Renal pelvis (tissue), 4 donors: ENCODE data around the gene JMJD1C. TPM values are rescaled to one million over a fixed set of nuclear protein-coding genes. Genes with fewer than 3 reads are reported as not detected.

Source experiments
- DNase-seq: peaks from one replicate; pipeline ENCODE4 v3.0.0-alpha.2; 2013
- polyA plus RNA-seq, 3 donors: library from polyadenylated mRNA; unstranded; fragments of 120-200 nt; gene quantifications; one replicate each; pipeline ENCODE4 v1.2.1, GENCODE V29; 2013; ENCODE audit not compliant: insufficient read length in 3 of 3

The JMJD1C gene
- polyA plus RNA-seq, 3 donors, result 86.2 to 105 (median 97.6) TPM

DNA sequence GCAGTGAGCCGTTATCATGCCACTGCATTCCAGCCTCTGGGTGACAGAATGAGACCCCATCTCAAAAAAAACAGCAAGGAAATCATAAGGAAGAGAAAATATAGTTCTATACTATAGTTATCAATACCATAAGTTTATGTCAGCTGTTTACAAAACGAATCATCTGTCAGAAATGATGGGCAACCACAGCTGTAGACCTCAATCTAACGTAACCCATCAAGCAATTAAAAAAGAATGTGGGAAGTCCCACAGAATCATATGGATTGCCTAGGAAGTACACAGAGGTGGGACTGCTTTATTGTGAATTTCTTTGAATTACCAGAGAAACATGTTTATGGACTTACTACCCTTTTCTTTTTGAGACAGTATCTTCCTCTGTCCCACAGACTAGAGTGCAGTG, 325.7 kb downstream of the JMJD1C start:
- DNase-seq, result no peak

GRCh38 chr10:63137306-63137705, 328.5 kb downstream of the JMJD1C start:
- DNase-seq, result no peak

- no peak for DNase-seq
Observed at GRCh38 chr10:63133821-63134557, 331.8 kb downstream of the JMJD1C start.

DNA sequence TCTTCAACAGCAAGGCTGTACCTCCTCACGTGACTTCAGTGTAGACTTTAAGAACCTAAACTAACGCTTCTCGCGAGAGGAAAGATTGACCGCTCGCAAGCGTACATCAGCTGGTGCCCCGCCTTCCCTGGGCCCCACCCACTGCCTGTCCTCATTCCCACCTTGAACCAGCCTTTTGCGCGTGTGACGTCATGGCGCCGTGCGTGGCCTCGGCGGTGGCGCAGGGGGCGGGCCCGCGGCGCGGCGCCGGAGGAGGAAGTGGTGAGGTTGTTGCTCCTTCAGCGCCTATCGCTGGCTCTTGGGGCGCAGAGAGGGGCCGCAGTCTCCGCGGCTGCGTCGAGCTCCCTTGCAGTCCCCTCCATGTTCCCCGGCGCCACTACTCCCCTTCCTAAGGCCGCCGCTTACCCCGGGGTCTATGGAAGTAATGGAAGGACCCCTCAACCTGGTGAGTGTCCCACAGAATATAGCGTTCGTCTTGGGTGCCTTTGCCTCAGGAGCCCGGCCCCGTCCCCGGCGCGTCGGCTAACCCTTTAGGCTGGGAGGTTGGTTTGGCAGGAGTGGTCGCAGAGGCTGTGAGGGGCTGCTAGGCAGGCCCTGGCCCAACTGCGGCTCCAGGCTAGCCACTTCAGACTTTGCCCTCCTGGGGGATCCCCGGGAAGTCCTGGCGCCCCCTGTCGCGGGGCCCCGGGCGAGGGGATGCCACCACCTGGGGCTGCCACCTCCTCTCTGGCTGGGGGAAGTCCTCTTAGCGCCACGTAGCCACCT, 332.5 kb downstream of the JMJD1C start, which contains the start of gene NRBF2:
Gene NRBF2, plus strand, starts transcription at position 273 of the 765 bp plus-strand sequence. Its CDS starts 143 bp downstream, at position 416.
- peak; percentile 98 for DNase-seq

DNA sequence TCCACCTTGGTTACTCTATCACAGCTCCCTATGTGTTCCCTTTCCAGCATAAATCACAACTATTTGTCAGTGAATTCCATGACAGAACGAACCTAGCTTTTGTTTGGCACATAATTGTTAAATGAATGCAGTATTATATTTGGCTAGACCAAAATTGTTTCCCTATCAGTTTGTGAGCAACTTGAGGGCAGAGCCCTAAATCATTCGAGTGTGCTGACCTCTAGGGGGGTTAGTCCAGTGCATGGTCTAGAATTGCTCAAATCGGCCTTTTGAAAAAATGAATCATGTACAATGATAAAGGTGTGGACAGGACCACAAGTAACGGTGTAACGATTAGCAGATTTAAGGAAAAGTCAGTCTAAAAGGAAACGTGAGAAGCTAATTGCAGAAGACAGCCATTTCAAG, 333.1 kb downstream of the JMJD1C start:
- no peak for DNase-seq

- DNase-seq, result no peak
Observed at GRCh38 chr10:63129888-63130287, 335.9 kb downstream of the JMJD1C start.

GRCh38 chr10:63128443-63128842, 337.3 kb downstream of the JMJD1C start:
- no peak for DNase-seq

GRCh38 chr10:63125459-63125858, 340.3 kb downstream of the JMJD1C start:
- DNase-seq, result no peak

- DNase-seq, result no peak
Observed at GRCh38 chr10:63123727-63124362, 341.9 kb downstream of the JMJD1C start.

DNA sequence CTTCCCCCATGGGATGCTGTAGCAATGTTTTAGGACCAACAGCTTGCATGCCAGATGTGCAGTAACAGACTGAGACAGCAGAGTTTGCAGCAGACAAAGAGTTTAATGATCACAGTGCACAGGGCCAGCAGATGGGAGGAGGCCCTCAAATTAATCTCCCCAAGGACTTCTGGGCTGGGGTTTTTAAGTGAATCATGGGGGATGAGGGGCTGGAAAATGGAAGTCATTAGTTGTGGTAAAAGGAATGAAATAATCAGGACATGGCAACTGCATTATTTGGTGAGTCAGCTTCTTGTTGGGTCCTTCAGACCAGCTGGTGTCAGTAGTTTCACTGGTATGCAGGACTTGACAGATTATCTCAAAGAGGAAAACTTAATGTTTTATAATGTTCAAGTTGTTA, 345.2 kb downstream of the JMJD1C start:
- peak; percentile 41 for DNase-seq

GRCh38 chr10:63119041-63119440, 346.7 kb downstream of the JMJD1C start:
- no peak for DNase-seq

Other genes with a start within 250 kb of the JMJD1C start
- gene REEP3, start 55.4 kb upstream of the JMJD1C start, polyA plus RNA-seq, result 10 to 100 TPM; 26.3 to 30.6 (median 26.5) TPM